ENCODE data around the gene JPT2.

DNA sequence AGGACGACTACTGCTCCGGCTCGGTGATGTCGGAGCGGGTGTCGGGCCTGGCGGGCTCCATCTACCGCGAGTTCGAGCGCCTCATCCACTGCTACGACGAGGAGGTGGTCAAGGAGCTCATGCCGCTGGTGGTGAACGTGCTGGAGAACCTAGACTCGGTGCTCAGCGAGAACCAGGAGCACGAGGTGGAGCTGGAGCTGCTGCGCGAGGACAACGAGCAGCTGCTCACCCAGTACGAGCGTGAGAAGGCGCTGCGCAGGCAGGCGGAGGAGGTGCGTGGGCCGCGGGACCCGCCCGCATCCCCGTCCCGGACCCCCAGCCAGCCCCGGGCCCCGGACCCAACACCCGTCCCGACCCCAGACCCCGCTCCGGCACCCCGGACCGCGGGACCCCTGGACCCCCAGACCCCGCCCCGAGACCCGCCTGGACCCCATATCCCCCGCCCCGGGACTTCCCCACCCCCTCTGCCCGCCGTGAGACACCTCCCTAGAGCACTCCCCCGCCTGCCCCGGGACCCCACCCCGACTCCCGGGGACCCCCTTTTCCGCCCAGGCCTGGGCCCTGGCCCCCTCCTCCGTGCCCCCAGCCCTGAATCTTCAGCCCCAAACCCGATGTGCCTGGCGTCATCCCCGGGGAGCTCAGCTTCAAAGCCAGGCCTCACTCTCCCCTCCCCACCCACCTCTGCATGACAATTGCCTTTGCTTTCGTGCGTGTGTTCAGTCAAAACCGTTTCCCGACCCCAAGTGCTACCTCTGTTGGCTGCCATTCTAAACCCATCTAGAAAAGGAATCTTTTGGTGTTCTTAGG is 28.5 kb downstream of the JPT2 start:
- TF ChIP-seq, protein P1, sequence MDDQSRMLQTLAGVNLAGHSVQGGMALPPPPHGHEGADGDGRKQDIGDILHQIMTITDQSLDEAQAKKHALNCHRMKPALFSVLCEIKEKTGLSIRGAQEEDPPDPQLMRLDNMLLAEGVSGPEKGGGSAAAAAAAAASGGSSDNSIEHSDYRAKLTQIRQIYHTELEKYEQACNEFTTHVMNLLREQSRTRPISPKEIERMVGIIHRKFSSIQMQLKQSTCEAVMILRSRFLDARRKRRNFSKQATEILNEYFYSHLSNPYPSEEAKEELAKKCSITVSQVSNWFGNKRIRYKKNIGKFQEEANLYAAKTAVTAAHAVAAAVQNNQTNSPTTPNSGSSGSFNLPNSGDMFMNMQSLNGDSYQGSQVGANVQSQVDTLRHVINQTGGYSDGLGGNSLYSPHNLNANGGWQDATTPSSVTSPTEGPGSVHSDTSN (IDR thresholded peaks at IDR 0.05), result no peak
- TF ChIP-seq POLR2A (IDR thresholded peaks at IDR 0.05; ENCODE audit: low read length) (no peak), JUN (IDR thresholded peaks at IDR 0.05) (no peak), NPAS2 (CRISPR knock-in tag; IDR thresholded peaks at IDR 0.05; ENCODE audit: borderline replicate concordance) (no peak), ZSCAN20 (CRISPR knock-in tag; IDR thresholded peaks at IDR 0.05) (no peak), SMC3 (IDR thresholded peaks at IDR 0.05) (no peak)
- TF ChIP-seq, protein P2, sequence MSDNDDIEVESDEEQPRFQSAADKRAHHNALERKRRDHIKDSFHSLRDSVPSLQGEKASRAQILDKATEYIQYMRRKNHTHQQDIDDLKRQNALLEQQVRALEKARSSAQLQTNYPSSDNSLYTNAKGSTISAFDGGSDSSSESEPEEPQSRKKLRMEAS (IDR thresholded peaks at IDR 0.05), result no peak; the same call in 1 of the 2 replicates
- TF ChIP-seq, protein P3, sequence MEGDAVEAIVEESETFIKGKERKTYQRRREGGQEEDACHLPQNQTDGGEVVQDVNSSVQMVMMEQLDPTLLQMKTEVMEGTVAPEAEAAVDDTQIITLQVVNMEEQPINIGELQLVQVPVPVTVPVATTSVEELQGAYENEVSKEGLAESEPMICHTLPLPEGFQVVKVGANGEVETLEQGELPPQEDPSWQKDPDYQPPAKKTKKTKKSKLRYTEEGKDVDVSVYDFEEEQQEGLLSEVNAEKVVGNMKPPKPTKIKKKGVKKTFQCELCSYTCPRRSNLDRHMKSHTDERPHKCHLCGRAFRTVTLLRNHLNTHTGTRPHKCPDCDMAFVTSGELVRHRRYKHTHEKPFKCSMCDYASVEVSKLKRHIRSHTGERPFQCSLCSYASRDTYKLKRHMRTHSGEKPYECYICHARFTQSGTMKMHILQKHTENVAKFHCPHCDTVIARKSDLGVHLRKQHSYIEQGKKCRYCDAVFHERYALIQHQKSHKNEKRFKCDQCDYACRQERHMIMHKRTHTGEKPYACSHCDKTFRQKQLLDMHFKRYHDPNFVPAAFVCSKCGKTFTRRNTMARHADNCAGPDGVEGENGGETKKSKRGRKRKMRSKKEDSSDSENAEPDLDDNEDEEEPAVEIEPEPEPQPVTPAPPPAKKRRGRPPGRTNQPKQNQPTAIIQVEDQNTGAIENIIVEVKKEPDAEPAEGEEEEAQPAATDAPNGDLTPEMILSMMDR (IDR thresholded peaks at IDR 0.05), result no peak
